Muscle of arm (tissue), 12 donors: ENCODE data around the gene MOAP1. TPM values are rescaled to one million over a fixed set of nuclear protein-coding genes. Genes with fewer than 3 reads are reported as not detected.
"Not testable (repeated sequence)": the region's sequence is repeated elsewhere in the genome, so short reads cannot be mapped to it uniquely, and the experiment has no call there.

Source experiments
- DNase-seq: peaks from one replicate; pipeline ENCODE4 v3.0.0-alpha.2; 2013
- polyA plus RNA-seq, 12 donors: library from polyadenylated mRNA; unstranded; fragments of 120-200 nt; gene quantifications; one replicate each; pipeline ENCODE4 v1.2.1, GENCODE V29; 2013; ENCODE audit not compliant: insufficient read length in 12 of 12

Gene MOAP1
- polyA plus RNA-seq, 12 donors, result 17.5 to 33.1 (median 25.9) TPM; not detected in 1

- no peak for DNase-seq
These were observed 34.2 kb downstream of the MOAP1 start for GRCh38 chr14:93150227-93151208.

GRCh38 chr14:93148979-93149378 lies 35.7 kb downstream of the MOAP1 start:
- DNase-seq, result no peak

GRCh38 chr14:93146119-93146518 lies 38.6 kb downstream of the MOAP1 start:
- DNase-seq, result no peak

GRCh38 chr14:93142854-93143652 lies 41.6 kb downstream of the MOAP1 start:
- no peak for DNase-seq

GRCh38 chr14:93137864-93138263 lies 46.8 kb downstream of the MOAP1 start:
- no peak for DNase-seq

GRCh38 chr14:93136508-93136907 lies 48.2 kb downstream of the MOAP1 start:
- not testable (repeated sequence) for DNase-seq

- DNase-seq, result no peak
These were observed 48.7 kb downstream of the MOAP1 start for GRCh38 chr14:93136009-93136408.

GRCh38 chr14:93135399-93135798 lies 49.3 kb downstream of the MOAP1 start:
- no peak for DNase-seq

GRCh38 chr14:93133464-93133863 lies 51.2 kb downstream of the MOAP1 start:
- DNase-seq, result no peak

GRCh38 chr14:93132472-93133065 lies 52.1 kb downstream of the MOAP1 start:
- DNase-seq, result no peak

Other genes starting within 250 kb of the MOAP1 start
- 10 to 100 TPM in 11 of 12 donors, not detected in 1; 12.7 to 49.1 (median 17.5) TPM for gene ITPK1, start 69.0 kb downstream of the MOAP1 start, polyA plus RNA-seq
- 10 to 100 TPM in 11 of 12 donors, not detected in 1; 12.2 to 18.5 (median 16.9) TPM for gene LYSET, start 420 bp upstream of the MOAP1 start, polyA plus RNA-seq
- 10 to 100 TPM in 5 of 12 donors, 1 to 10 TPM in 5, not detected in 2; 7.1 to 12.4 (median 10.3) TPM for gene GON7, start 22.2 kb upstream of the MOAP1 start, polyA plus RNA-seq
- gene UBR7, start 22.4 kb upstream of the MOAP1 start, polyA plus RNA-seq, result 10 to 100 TPM in 11 of 12 donors, not detected in 1; 23.8 to 55.8 (median 28.1) TPM
- 10 to 100 TPM in 11 of 12 donors, not detected in 1; 18.7 to 32.9 (median 24.8) TPM for gene BTBD7, start 148.1 kb upstream of the MOAP1 start, polyA plus RNA-seq
- gene COX8C, start 162.3 kb upstream of the MOAP1 start, polyA plus RNA-seq, result under 1 TPM in 7 of 12 donors, not detected in 5; 0.35 to 0.81 (median 0.38) TPM
- gene UNC79, start 246.0 kb upstream of the MOAP1 start, polyA plus RNA-seq, result under 1 TPM in 10 of 12 donors, not detected in 2; 0.22 to 0.78 (median 0.53) TPM